GM23338 (cell line): Measurements from ENCODE around the gene MBD5. TPM values are rescaled to one million over a fixed set of nuclear protein-coding genes. Genes with fewer than 3 reads are reported as not detected.

Source experiments
- ATAC-seq: fragments of 200-7000 bp; cut with Tn5 transposase; 3 replicates; pipeline ENCODE4 v1.9.1; 2020
- DNase-seq: peaks from one replicate; pipeline ENCODE4 v3.0.0-alpha.2; 2015; ENCODE audit warnings: low spot score
- H2AFZ ChIP-seq: fragments of 200-600 bp; sonication (generic); 2 replicates; pipeline ENCODE4 v1.8.0; 2016; ENCODE audit warnings: antibody characterized with exemption, mild to moderate bottlenecking, moderate library complexity
- H3F3A ChIP-seq: fragments of 200-600 bp; sonication (generic); replicated peaks from 2 replicates; pipeline ENCODE4 v1.8.0; 2017; ENCODE audit warnings: antibody characterized with exemption, mixed run types, low read depth
- H3K27ac ChIP-seq: fragments of 200-600 bp; sonication (generic); 2 replicates; pipeline ENCODE4 v1.6.1; 2016; ENCODE audit warnings: low read depth
- H3K27me3 ChIP-seq: fragments of 200-600 bp; sonication (generic); 2 replicates; pipeline ENCODE4 v1.8.0; 2016; ENCODE audit warnings: mild to moderate bottlenecking, mixed run types, moderate library complexity; ENCODE audit not compliant: insufficient read depth
- H3K36me3 ChIP-seq: fragments of 200-600 bp; sonication (generic); 2 replicates; pipeline ENCODE4 v1.8.0; 2016; ENCODE audit warnings: mild to moderate bottlenecking; ENCODE audit not compliant: insufficient read depth
- H3K4me1 ChIP-seq: fragments of 200-600 bp; sonication (generic); 2 replicates; pipeline ENCODE4 v1.8.0; 2016; ENCODE audit warnings: mild to moderate bottlenecking, moderate library complexity; ENCODE audit not compliant: insufficient read depth
- H3K4me2 ChIP-seq: fragments of 200-600 bp; sonication (generic); 2 replicates; pipeline ENCODE4 v1.7.1; 2017; ENCODE audit warnings: mixed run types
- H3K4me3 ChIP-seq: fragments of 200-600 bp; sonication (generic); 2 replicates; pipeline ENCODE4 v1.6.1; 2016; ENCODE audit warnings: mixed run types
- H3K79me2 ChIP-seq: fragments of 200-600 bp; sonication (generic); replicated peaks from 2 replicates; pipeline ENCODE4 v1.8.0; 2017; ENCODE audit warnings: mild to moderate bottlenecking; ENCODE audit not compliant: insufficient read depth
- H3K9me2 ChIP-seq: fragments of 200-600 bp; sonication (generic); 2 replicates; pipeline ENCODE4 v1.8.0; 2017; ENCODE audit not compliant: insufficient read depth
- H4K20me1 ChIP-seq: fragments of 200-600 bp; sonication (generic); replicated peaks from 2 replicates; pipeline ENCODE4 v1.8.0; 2017; ENCODE audit warnings: mild to moderate bottlenecking; ENCODE audit not compliant: insufficient read depth
- H3K27ac Mint-ChIP-seq: 2 replicates; pipeline ENCODE4 v1.8.0; 2020; ENCODE audit warnings: inconsistent platforms, mild to moderate bottlenecking, moderate library complexity, mixed read lengths
- H3K27me3 Mint-ChIP-seq: 3 replicates; pipeline ENCODE4 v1.8.0; 2022; ENCODE audit warnings: low read depth, mild to moderate bottlenecking, moderate library complexity, mixed read lengths, inconsistent platforms; ENCODE audit not compliant: insufficient read depth, poor library complexity
- H3K36me3 Mint-ChIP-seq: 3 replicates; pipeline ENCODE4 v1.8.0; 2021; ENCODE audit warnings: low read depth, mild to moderate bottlenecking, inconsistent platforms, moderate library complexity, mixed read lengths
- H3K4me1 Mint-ChIP-seq: 3 replicates; pipeline ENCODE4 v1.8.0; 2020; ENCODE audit warnings: mild to moderate bottlenecking, inconsistent platforms, mixed read lengths
- H3K4me3 Mint-ChIP-seq: 3 replicates; pipeline ENCODE4 v1.8.0; 2021; ENCODE audit warnings: moderate library complexity, mild to moderate bottlenecking, inconsistent platforms, mixed read lengths
- H3K9me3 Mint-ChIP-seq: 3 replicates; pipeline ENCODE4 v1.8.0; 2020; ENCODE audit warnings: moderate library complexity, mild to moderate bottlenecking, inconsistent platforms, mixed read lengths
- CREB1 ChIP-seq: fragments of 250-450 bp; sonication (Bioruptor Pico); IDR thresholded peaks from 2 replicates; pipeline ENCODE4 v1.5.0; 2020; ENCODE audit warnings: low read depth, mild to moderate bottlenecking, moderate library complexity
- ETS1 ChIP-seq: IDR thresholded peaks from 2 replicates; pipeline ENCODE4 v1.6.1; 2016; ENCODE audit warnings: antibody characterized with exemption
- JUNB ChIP-seq: IDR thresholded peaks from one replicate; pipeline ENCODE4 v1.6.1; 2016; ENCODE audit warnings: antibody characterized with exemption; ENCODE audit not compliant: unreplicated experiment
- STAT1 ChIP-seq: IDR thresholded peaks from one replicate; pipeline ENCODE4 v1.6.1; 2016; ENCODE audit warnings: antibody characterized with exemption; ENCODE audit not compliant: unreplicated experiment
- ZNF114 ChIP-seq: fragments of 250-450 bp; sonication (Bioruptor Pico); IDR thresholded peaks from 2 replicates; pipeline ENCODE4 v1.5.0; 2020; ENCODE audit warnings: mild to moderate bottlenecking, moderate library complexity
- ZNF462 ChIP-seq: fragments of 250-450 bp; sonication (Bioruptor Pico); IDR thresholded peaks from 2 replicates; pipeline ENCODE4 v1.5.0; 2020; ENCODE audit warnings: mild to moderate bottlenecking, moderate library complexity
- polyA plus RNA-seq: library from polyadenylated mRNA; unstranded; fragments of >200 nt; fragmentation: Nextera tagmentation; extraction: Ambion mirVana; gene quantifications from 2 replicates; pipeline ENCODE4 v1.2.1, GENCODE V29; 2016
- total RNA-seq: library from RNA; depleted of rRNA; stranded (reverse); fragments of >200 nt; shearing (Covaris generic); gene quantifications from 2 replicates; pipeline ENCODE4 v1.2.3, GENCODE V29; 2014

MBD5 gene
- total and polyA plus RNA-seq, 2 experiments from 2014 or later = 16.2 to 23.1 TPM

GRCh38 chr2:148451046-148451445 lies 430.2 kb downstream of the MBD5 start (continued):
- no peak for TF ChIP-seq ZNF462 (CRISPR knock-in tag)

GRCh38 chr2:148455791-148456190 lies 434.9 kb downstream of the MBD5 start:
- Histone ChIP-seq H3K4me1 (no peaks in the 10 kb centered on the region), H3K4me3 (no peak overlapping the region), H3K4me2 (no peak overlapping the region), H3F3A (no peaks in the 10 kb centered on the region), H3K79me2 (no peaks in the 10 kb centered on the region), H4K20me1 (no peaks in the 10 kb centered on the region), H2AFZ (no peak overlapping the region), H3K27ac (no peak overlapping the region), H3K36me3 (no peaks in the 10 kb centered on the region), H3K27me3 (no peaks in the 10 kb centered on the region), H3K9me2 (no peaks in the 10 kb centered on the region)
- TF ChIP-seq ZNF114 (no peak), STAT1 (no peak), JUNB (no peak), ETS1 (no peak), CREB1 (CRISPR knock-in tag) (no peak)
- no peaks in the 10 kb centered on the region for H3K27me3 Mint-ChIP-seq
- no peaks in the 10 kb centered on the region for H3K9me3 Mint-ChIP-seq
- H3K27ac Mint-ChIP-seq = no peak overlapping the region
- no peak overlapping the region for H3K4me3 Mint-ChIP-seq
- ATAC-seq (no peak), DNase-seq (no peak)
- peaks cover 6% of the 10 kb centered on the region; the same call in 2 of the 3 replicates for H3K4me1 Mint-ChIP-seq
- H3K36me3 Mint-ChIP-seq = no peaks in the 10 kb centered on the region
